HG03442 (cell line): ENCODE results near the gene ANKFN1.

Source experiments
- ATAC-seq: cut with Tn5 transposase; IDR thresholded peaks from one replicate; pipeline ENCODE4 v1.9.1; 2021; ENCODE audit warnings: mild to moderate bottlenecking, moderate library complexity; ENCODE audit not compliant: unreplicated experiment

The ANKFN1 gene, protein sequence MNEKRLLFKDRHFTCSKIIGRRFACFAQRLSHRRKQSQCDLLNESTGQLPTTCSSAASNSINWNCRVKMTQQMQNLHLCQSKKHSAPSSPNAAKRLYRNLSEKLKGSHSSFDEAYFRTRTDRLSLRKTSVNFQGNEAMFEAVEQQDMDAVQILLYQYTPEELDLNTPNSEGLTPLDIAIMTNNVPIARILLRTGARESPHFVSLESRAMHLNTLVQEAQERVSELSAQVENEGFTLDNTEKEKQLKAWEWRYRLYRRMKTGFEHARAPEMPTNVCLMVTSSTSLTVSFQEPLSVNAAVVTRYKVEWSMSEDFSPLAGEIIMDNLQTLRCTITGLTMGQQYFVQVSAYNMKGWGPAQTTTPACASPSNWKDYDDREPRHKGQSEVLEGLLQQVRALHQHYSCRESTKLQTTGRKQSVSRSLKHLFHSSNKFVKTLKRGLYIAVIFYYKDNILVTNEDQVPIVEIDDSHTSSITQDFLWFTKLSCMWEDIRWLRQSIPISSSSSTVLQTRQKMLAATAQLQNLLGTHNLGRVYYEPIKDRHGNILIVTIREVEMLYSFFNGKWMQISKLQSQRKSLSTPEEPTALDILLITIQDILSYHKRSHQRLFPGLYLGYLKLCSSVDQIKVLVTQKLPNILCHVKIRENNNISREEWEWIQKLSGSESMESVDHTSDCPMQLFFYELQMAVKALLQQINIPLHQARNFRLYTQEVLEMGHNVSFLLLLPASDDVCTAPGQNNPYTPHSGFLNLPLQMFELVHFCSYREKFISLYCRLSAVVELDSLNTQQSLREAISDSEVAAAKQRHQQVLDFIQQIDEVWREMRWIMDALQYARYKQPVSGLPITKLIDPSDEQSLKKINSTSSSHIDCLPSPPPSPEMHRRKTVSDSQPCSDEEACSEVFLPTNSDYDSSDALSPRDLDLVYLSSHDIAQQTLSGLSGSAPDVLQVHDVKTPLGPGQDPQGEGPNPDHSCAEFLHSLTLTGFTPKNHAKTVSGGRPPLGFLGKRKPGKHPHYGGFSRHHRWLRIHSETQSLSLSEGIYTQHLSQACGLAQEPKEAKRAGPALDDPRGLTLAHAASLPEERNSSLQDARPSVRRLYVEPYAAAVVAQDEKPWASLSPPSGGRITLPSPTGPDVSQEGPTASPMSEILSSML

GRCh38 chr17:56152874-56153602 is at the start of gene ANKFN1:
Gene ANKFN1, plus strand, starts transcription at chr17:56153475. Its CDS starts 59,193 bp downstream, at chr17:56212668.
- ATAC-seq: no peak

GRCh38 chr17:56108811-56109284 is 44.4 kb upstream of the ANKFN1 start:
- ATAC-seq: peak; percentile 71

DNA sequence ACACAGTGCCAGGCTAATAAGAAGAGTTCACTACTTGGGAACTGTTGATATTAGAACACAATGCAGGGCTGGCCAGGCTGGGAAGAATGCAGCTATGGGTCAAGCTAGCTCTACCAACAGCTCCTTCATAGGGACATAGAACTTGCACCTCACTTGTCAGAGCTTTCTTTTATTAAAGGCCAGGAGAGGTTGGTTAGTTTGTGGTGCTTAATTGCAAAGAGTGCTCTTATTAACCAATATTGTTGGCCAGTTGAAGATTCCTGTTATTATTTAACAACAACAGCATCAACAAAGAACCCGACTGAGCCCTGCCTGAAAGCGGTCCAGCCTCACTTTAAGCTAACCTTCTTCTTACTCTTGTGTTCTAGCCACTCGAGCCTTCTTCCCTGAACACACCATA is 43.4 kb upstream of the ANKFN1 start:
- ATAC-seq: no peak

DNA sequence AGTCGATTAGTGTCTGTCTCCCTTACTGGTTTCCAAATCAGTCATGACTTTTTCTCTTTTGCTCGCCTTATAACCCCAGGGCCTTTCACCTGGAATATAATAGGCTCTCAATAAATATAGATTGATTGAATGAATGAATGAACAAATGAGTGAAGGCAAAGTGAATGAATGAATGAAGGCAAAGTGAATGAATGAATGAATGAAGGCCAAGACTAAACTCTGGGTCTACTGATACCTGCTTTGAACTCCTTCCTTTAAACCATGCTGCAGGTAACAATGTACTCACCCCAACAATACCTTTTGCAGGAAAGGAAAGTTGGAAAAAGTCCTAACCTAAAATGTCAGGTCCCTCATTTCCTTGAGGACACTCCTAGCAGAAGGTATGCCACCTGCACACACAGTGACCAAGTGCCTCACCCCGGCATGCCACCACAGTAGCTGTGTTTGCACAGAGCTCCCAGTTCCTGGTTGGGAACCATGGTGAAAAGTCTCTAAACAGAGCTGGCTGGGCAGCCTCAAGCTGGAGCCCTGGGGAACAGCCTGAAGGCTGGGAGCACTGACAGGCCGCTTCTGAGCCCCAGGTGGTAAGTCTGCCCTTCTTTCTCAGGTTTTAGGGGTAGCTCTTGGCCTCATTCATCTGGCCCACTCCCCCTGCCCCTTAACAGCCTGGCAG is 42.7 kb upstream of the ANKFN1 start:
- no peak for ATAC-seq

DNA sequence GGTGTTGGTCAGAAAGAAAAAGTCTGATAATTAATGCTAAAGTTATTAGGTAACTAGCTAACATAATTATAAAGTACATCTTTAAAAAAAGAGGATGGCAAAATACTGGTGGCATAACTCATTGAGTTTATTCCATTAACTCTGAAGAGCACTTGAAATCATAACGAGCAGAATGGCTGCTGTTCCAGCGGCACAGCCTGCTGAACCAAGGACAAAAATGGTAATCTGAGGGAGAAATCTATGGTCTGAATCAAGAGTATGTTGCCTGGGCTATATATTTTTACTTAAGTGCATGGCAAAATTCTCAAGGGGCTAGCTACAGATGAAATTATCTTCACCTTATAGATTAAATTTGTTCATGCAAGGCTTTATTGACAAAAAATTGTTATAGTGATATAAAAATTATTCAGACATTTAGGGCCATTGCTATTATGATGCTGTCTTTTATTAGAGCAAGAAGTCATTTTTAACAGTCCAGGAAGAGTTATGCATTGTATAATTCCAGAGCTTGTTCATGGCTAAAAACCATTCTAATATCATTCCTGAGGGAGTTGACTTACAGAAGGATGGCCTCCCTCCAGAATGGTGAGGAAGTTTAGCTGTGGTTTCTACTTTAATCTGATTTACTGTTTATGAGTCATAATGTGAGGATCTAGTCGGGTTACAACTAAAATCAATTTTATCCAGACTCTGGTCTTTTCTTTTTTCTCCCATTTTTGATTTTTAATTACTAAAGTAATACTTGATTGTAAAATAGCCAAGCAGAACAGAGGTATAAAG is 41.4 kb upstream of the ANKFN1 start:
- ATAC-seq: no peak

- no peak for ATAC-seq
These were observed 39.8 kb upstream of the ANKFN1 start for GRCh38 chr17:56113486-56113885.

GRCh38 chr17:56114469-56114868 is 38.8 kb upstream of the ANKFN1 start:
- no peak for ATAC-seq

- no peak for ATAC-seq
These were observed 34.1 kb upstream of the ANKFN1 start for GRCh38 chr17:56119191-56119590.

DNA sequence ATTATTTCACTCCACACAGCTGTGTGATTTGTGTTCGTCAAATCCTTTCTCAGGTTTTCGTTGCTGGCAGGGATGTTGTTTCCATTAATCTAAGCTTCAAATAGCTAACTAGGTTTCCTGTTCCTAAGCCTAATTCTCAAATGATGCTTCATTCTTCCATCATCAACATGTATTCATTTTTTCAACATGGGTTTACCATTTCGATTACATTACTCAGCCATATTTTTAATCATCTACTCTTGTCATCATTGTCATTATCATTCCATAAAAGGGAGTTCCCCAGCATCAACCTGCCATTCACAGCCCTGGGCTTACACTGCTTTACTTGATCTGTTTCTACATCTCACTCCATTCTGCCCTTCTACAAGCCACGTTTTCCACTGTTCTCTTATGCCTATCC is 33.3 kb upstream of the ANKFN1 start:
- no peak for ATAC-seq

- no peak for ATAC-seq
These were observed 31.9 kb upstream of the ANKFN1 start for GRCh38 chr17:56121191-56122051.

- no peak for ATAC-seq
These were observed 27.1 kb upstream of the ANKFN1 start for GRCh38 chr17:56125830-56126819.

- no peak for ATAC-seq
These were observed 23.2 kb upstream of the ANKFN1 start for GRCh38 chr17:56130026-56130425.

DNA sequence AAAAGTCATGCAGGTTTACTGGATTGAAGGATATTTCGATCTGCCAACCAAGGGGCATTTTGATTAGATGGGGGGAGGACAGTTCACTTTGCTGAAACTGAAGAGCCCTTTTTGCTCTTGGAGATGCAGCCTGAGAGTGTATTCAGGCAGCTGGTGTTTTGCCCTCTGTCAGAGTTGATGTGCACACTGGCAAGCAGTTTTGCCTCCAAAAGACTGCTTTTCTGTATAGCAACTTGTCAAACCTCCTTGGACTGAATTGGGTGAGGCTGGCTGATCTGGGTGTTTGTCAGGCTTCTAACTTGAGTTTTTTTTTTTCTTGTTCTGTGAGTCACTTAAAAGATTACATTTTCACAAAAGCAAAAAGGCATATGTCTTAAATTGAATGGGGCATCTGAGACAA is 22.6 kb upstream of the ANKFN1 start:
- ATAC-seq: no peak

DNA sequence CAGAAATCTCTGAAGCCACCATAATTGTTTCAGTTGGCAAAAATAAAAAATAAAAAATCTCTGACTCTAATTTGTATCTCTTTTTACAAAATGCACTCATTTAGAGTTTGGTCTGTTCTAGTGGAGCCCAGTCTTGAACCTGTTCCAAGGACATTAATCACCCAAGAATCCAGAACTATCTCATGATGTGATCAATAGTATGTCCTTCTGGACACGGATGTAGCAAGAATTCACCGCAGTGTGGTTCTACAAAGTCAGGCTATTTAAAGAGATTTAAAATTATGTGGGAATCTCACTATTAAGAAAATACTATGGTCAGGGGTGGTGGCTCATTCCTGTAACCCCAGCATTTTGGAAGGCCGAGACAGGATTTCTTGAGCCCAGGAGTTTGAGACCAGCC is 21.8 kb upstream of the ANKFN1 start:
- ATAC-seq: no peak

GRCh38 chr17:56136301-56136700 is 17.0 kb upstream of the ANKFN1 start:
- no peak for ATAC-seq

DNA sequence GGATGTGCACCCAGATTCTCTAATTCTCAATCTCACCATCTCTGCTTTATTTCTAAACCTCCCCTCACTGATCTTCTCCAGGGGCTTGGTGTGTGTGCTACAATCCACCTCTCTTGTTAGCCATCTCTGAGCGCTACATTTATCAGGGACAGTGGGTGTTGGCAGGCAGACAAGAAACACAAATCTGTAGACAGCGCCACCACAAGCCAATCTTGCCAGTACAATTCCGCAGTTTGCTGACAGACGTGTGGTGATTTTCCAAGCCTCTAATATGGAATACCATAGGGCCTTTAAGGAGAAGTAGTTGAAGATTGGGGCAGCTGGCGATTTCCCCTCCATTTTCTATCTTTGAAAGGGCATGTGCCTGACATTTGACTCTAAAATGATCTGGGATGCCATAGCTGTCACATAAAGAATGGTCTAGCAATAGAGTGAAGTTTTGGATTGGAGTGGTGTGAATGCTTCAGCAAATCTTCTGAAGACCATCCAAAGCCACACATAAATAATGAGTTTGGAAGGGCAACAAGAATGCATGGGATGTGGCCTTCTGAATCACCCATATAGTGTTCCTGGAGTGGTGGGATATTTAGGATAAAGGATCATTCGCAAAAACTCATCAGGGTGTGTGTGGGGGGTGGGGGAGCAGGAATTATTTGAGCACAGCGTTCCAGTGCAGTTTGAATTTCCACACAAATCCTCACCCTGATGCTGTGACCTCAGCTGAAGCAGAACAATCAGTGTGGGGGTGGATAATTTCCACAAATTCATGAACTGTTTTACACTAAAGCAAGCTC is 12.0 kb upstream of the ANKFN1 start:
- ATAC-seq: no peak
